HCT116 (cell line): ENCODE measurements around the gene INAFM1. TPM values are rescaled to one million over a fixed set of nuclear protein-coding genes. Genes with fewer than 3 reads are reported as not detected.
A peak's percentile ranks its signal among the peaks of the same experiment; 100 is the strongest.

Source experiments
- ATAC-seq: fragments of 200-7000 bp; cut with Tn5 transposase; 2 replicates; pipeline ENCODE4 v1.9.1; 2020; ENCODE audit warnings: mild to moderate bottlenecking, moderate library complexity
- BruUV-seq: library from RNA; stranded (reverse); fragments of 400-500 nt; replicated peaks from 2 replicates; lab custom pipeline; 2021; lab: Mats Ljungman, UMichigan
- CTCF ChIA-PET: fragments of 300-600 bp; sonication (Branson Sonifier 250); formaldehyde crosslinking; loops from one replicate; lab custom pipeline; 2021; ENCODE audit warnings: antibody characterized with exemption; lab: Charles Lee
- POLR2A ChIA-PET: fragments of 300-600, 350-600 bp; sonication (Branson Sonifier 250); formaldehyde crosslinking; loops from one replicate; lab custom pipeline; 2021; ENCODE audit warnings: antibody characterized with exemption; lab: Charles Lee
- RAD21 ChIA-PET, 2 experiments: fragments of 300-600 bp; sonication (Branson Sonifier 250); formaldehyde crosslinking; loops; one replicate each; lab custom pipeline; 2023; ENCODE audit warnings: low total read pairs in 2 of 2; ENCODE audit not compliant: uncharacterized antibody in 2 of 2, unreplicated experiment in 2 of 2, low non-redundant PET in 1 of 2; lab: Charles Lee
- DNase-seq: peaks from one replicate; pipeline ENCODE4 v3.0.0-alpha.2; 2010; ENCODE audit warnings: low read depth, low spot score
- H2AFZ ChIP-seq: fragments of 200-600 bp; shearing (Covaris generic), sonication (generic); 2 replicates; pipeline ENCODE4 v1.6.1; 2017; ENCODE audit warnings: low read depth, mixed run types, mixed read lengths, antibody characterized with exemption, low read length; ENCODE audit not compliant: poor library complexity, severe bottlenecking
- H3K27ac ChIP-seq: 2 replicates; pipeline ENCODE4 v1.5.1; 2012; ENCODE audit warnings: low read depth, low read length
- H3K27me3 ChIP-seq: fragments of 200-600 bp; sonication (generic); 2 replicates; pipeline ENCODE4 v1.6.1; 2016; ENCODE audit warnings: mixed run types, low read length, mixed read lengths; ENCODE audit not compliant: insufficient read depth
- H3K36me3 ChIP-seq, 2 experiments: fragments of 200-500 bp in 1 of 2; fragments of 200-600 bp in 1 of 2; sonication (Bioruptor generic) in 1 of 2; sonication (generic) in 1 of 2; 2 replicates each; pipeline versions ENCODE4 v1.5.1 to v1.6.1; 2014 to 2016; ENCODE audit warnings: low read length in 2 of 2, inconsistent platforms in 1 of 2, mixed read lengths in 1 of 2, mixed run types in 1 of 2; ENCODE audit not compliant: insufficient read depth in 2 of 2, control insufficient read depth in 1 of 2
- H3K4me1 ChIP-seq, 2 experiments: fragments of 200-600 bp in 1 of 2; sonication (generic) in 1 of 2; 2 replicates each; pipeline versions ENCODE4 v1.5.1 to v1.6.1; 2012 to 2017; ENCODE audit warnings: low read length in 2 of 2, inconsistent platforms in 1 of 2, mild to moderate bottlenecking in 1 of 2, mixed read lengths in 1 of 2, mixed run types in 1 of 2, moderate library complexity in 1 of 2; ENCODE audit not compliant: insufficient read depth in 2 of 2, control insufficient read depth in 1 of 2
- H3K4me2 ChIP-seq: fragments of 200-600 bp; sonication (generic); 2 replicates; pipeline ENCODE4 v1.6.1; 2017; ENCODE audit warnings: mixed run types, low read length, mixed read lengths
- H3K4me3 ChIP-seq, 2 experiments: fragments of 200-600 bp in 1 of 2; sonication (generic) in 1 of 2; replicated peaks in 1 of 2; 2 replicates each; pipeline ENCODE4 v1.5.1; 2011 to 2016; ENCODE audit warnings: low read length in 2 of 2, control low read depth in 1 of 2, low read depth in 1 of 2, mild to moderate bottlenecking in 1 of 2, mixed read lengths in 1 of 2, mixed run types in 1 of 2
- H3K79me2 ChIP-seq: fragments of 200-600 bp; sonication (generic); 2 replicates; pipeline ENCODE4 v1.6.1; 2017; ENCODE audit warnings: mild to moderate bottlenecking, mixed run types, low read length, moderate library complexity, mixed read lengths; ENCODE audit not compliant: insufficient read depth
- H3K9ac ChIP-seq: fragments of 200-600 bp; sonication (generic); 2 replicates; pipeline ENCODE4 v1.6.1; 2016; ENCODE audit warnings: low read length, mixed read lengths
- H3K9me2 ChIP-seq: fragments of 200-600 bp; sonication (generic), shearing (Covaris generic); 2 replicates; pipeline ENCODE4 v1.6.1; 2017; ENCODE audit warnings: mixed run types, mild to moderate bottlenecking, moderate library complexity; ENCODE audit not compliant: insufficient read depth
- H3K9me3 ChIP-seq, 2 experiments: fragments of 200-500 bp in 1 of 2; fragments of 200-600 bp in 1 of 2; sonication (Bioruptor generic) in 1 of 2; sonication (generic) in 1 of 2; 2 replicates each; pipeline ENCODE4 v1.6.1; 2014 to 2017; ENCODE audit warnings: low read length in 2 of 2, mixed read lengths in 2 of 2, inconsistent platforms in 1 of 2, low read depth in 1 of 2, mild to moderate bottlenecking in 1 of 2, mixed run types in 1 of 2, moderate library complexity in 1 of 2; ENCODE audit not compliant: control insufficient read depth in 1 of 2, insufficient read depth in 1 of 2
- H4K20me1 ChIP-seq: fragments of 200-600 bp; sonication (generic), shearing (Covaris generic); 2 replicates; pipeline ENCODE4 v1.6.1; 2017; ENCODE audit warnings: mixed run types, mild to moderate bottlenecking, moderate library complexity; ENCODE audit not compliant: insufficient read depth
- CBX3 ChIP-seq: IDR thresholded peaks from 2 replicates; pipeline ENCODE4 v1.6.1; 2012; ENCODE audit warnings: low read depth
- CEBPB ChIP-seq: IDR thresholded peaks from 2 replicates; pipeline ENCODE4 v1.6.1; 2012; ENCODE audit warnings: low read depth
- ELF1 ChIP-seq: IDR thresholded peaks from 2 replicates; pipeline ENCODE4 v1.6.1; 2012; ENCODE audit warnings: low read depth, borderline replicate concordance
- EZH2 ChIP-seq: fragments of 200-600 bp; sonication (generic); IDR thresholded peaks from 2 replicates; pipeline ENCODE4 v1.6.1; 2017; ENCODE audit warnings: antibody characterized with exemption, mixed run types
- EZH2phosphoT487 ChIP-seq: fragments of 200-600 bp; IDR thresholded peaks from 2 replicates; pipeline ENCODE4 v1.6.1; 2018; ENCODE audit warnings: antibody characterized with exemption, borderline replicate concordance
- JUND ChIP-seq: IDR thresholded peaks from 2 replicates; pipeline ENCODE4 v1.6.1; 2012
- RAD21 ChIP-seq: IDR thresholded peaks from 2 replicates; pipeline ENCODE4 v1.6.1; 2012; ENCODE audit warnings: low read depth, mild to moderate bottlenecking
- SIN3A ChIP-seq: IDR thresholded peaks from 2 replicates; pipeline ENCODE4 v1.6.1; 2012; ENCODE audit warnings: low read depth
- SRF ChIP-seq: IDR thresholded peaks from 2 replicates; pipeline ENCODE4 v1.6.1; 2012; ENCODE audit warnings: low read depth
- TCF7L2 ChIP-seq: IDR thresholded peaks from 2 replicates; pipeline ENCODE4 v1.7.0; 2011; ENCODE audit warnings: borderline replicate concordance, inconsistent platforms; ENCODE audit not compliant: insufficient read depth, insufficient read length; ENCODE audit errors: extremely low read depth
- intact Hi-C: fragments of 100-400 bp; cut with micrococcal nuclease; formaldehyde crosslinking; loops from 2 replicates; pipeline ENCODE4 v1.10.0; 2022
- total RNA-seq: library from RNA; stranded (reverse); gene quantifications from one replicate; pipeline ENCODE4 v1.2.1, GENCODE V29; 2021; ENCODE audit not compliant: unreplicated experiment
- TF ChIP-seq, protein P1 (sequence below): IDR thresholded peaks from 2 replicates; pipeline ENCODE4 v1.6.1; 2012
- TF ChIP-seq, protein P2 (sequence below), 3 experiments: fragments of 200-600 bp in 1 of 3; sonication (generic) in 1 of 3; IDR thresholded peaks in 2 of 3; conservative IDR thresholded peaks in 1 of 3; 2 replicates each; pipeline ENCODE4 v1.5.1; 2012 to 2017; ENCODE audit warnings: low read depth in 2 of 3, low read length in 2 of 3, antibody characterized with exemption in 1 of 3, borderline replicate concordance in 1 of 3, control low read depth in 1 of 3, mild to moderate bottlenecking in 1 of 3, mixed read lengths in 1 of 3, mixed run types in 1 of 3, moderate library complexity in 1 of 3; ENCODE audit not compliant: insufficient read depth in 1 of 3
- TF ChIP-seq, protein P3 (sequence below): IDR thresholded peaks from 2 replicates; pipeline ENCODE4 v1.6.1; 2012; ENCODE audit warnings: low read depth
- TF ChIP-seq, protein P4 (sequence below): IDR thresholded peaks from 2 replicates; pipeline ENCODE4 v1.6.1; 2012

Gene INAFM1
- total RNA-seq, 1 experiment from 2014 or later = 22.9 TPM

DNA sequence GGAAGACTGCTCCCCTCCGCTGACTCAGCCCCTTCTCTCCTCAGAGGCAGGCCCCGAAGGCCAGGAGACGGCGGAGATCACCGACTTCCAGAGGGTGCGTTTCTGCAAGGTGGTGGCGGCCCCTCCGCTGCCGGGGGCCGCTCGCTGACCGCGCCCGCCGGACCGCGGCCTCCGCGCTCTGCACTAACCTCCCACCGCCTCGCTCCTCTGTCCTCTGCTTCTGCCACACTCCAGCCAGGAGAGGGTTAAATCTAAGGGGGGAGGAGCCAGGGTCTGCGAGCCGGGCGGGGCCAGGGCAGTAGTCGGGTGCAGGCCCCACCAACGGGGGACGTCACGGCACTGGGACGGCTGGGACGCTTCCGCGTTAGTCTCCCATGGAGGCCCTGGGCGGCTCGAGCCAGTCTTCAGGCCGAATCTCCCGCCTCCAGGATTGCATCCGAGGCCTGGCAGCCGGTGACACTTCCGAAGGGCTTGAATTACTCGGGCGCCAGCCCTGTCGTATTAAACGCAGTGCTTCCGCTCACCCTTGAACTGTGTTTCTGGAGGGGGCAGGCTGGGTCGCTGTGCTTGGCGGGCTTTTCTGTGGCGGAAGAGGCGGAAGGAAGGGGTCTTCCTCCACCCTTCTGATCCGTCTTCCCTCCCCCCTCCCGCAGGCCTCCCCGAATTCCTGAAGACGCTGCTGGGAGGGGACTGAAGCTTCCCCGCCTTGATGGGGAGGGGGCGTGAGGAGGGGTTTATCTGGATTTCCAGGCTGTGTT lies 1.2 kb upstream of the INAFM1 start (continued):
- TF ChIP-seq TCF7L2 (no peak), EZH2 (no peak), EZH2phosphoT487 (no peak)
- TF ChIP-seq, protein P1, sequence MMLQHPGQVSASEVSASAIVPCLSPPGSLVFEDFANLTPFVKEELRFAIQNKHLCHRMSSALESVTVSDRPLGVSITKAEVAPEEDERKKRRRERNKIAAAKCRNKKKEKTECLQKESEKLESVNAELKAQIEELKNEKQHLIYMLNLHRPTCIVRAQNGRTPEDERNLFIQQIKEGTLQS = no peak

DNA sequence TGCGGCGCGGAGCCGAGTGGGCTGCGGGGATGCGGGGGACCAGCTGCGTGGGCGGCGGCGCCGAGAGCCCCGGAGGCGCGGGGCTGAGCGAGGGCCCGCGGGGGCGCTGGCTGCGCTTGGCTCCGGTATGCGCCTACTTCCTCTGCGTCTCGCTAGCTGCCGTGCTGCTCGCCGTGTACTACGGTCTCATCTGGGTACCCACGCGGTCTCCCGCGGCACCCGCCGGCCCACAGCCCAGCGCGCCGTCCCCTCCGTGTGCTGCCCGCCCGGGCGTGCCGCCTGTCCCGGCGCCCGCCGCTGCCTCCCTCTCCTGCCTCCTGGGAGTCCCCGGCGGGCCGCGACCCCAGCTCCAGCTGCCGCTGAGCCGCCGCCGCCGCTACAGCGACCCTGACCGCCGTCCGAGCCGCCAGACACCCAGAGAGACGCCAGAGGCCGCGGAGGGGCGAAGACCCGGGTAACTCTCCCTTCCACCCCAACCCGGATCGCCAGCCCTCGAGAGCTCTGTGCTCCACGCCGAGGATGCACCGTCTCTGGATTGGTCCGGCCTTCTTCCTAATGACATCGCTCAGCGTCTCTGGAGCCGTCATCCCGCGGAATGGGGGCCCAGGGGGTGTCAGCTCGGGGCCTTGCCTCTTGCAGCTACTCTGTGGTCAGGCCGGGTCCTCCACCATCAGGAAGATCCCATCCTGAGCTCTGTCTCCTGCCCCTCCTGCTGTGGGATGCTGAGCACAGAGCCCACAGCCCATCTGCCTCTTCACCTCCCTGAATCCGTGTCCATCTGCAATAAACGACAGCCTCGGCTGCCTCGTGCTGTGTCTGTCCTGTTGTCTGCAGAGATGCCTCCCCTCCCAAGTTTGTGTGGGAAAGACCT lies 441 bp downstream of the INAFM1 start:
- BruUV-seq = no TSS peak

More for the DNA sequence above, 441 bp downstream of the INAFM1 start:
- no peaks in the 10 kb centered on the region; the same call in 1 of the 2 replicates for H3K79me2 ChIP-seq
- H3K36me3 ChIP-seq = peaks cover 8 to 10% of the 10 kb centered on the region in 2 experiments; a peak in 2 of 4 replicates
- no peaks in the 10 kb centered on the region for H3K9me3 ChIP-seq
- intact Hi-C loops = no loop called here
- ATAC-seq (no peak), DNase-seq (no peak)
- TF ChIP-seq CBX3 = no peak
- TF ChIP-seq RAD21 = no peak
- TF ChIP-seq SRF = no peak
- no peak for TF ChIP-seq ELF1
- TF ChIP-seq, protein P2, sequence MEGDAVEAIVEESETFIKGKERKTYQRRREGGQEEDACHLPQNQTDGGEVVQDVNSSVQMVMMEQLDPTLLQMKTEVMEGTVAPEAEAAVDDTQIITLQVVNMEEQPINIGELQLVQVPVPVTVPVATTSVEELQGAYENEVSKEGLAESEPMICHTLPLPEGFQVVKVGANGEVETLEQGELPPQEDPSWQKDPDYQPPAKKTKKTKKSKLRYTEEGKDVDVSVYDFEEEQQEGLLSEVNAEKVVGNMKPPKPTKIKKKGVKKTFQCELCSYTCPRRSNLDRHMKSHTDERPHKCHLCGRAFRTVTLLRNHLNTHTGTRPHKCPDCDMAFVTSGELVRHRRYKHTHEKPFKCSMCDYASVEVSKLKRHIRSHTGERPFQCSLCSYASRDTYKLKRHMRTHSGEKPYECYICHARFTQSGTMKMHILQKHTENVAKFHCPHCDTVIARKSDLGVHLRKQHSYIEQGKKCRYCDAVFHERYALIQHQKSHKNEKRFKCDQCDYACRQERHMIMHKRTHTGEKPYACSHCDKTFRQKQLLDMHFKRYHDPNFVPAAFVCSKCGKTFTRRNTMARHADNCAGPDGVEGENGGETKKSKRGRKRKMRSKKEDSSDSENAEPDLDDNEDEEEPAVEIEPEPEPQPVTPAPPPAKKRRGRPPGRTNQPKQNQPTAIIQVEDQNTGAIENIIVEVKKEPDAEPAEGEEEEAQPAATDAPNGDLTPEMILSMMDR (IDR thresholded peaks at IDR 0.05 in 2 of 3, conservative IDR thresholded peaks at IDR 0.05 in 1 of 3; ENCODE audit: borderline replicate concordance in 1 of 3, insufficient read depth in 1 of 3, low read depth in 2 of 3, low read length in 2 of 3) = no peak
- TF ChIP-seq JUND = no peak
- no peak for TF ChIP-seq CEBPB
- TF ChIP-seq EZH2phosphoT487 = no peak
- TF ChIP-seq, protein P3, sequence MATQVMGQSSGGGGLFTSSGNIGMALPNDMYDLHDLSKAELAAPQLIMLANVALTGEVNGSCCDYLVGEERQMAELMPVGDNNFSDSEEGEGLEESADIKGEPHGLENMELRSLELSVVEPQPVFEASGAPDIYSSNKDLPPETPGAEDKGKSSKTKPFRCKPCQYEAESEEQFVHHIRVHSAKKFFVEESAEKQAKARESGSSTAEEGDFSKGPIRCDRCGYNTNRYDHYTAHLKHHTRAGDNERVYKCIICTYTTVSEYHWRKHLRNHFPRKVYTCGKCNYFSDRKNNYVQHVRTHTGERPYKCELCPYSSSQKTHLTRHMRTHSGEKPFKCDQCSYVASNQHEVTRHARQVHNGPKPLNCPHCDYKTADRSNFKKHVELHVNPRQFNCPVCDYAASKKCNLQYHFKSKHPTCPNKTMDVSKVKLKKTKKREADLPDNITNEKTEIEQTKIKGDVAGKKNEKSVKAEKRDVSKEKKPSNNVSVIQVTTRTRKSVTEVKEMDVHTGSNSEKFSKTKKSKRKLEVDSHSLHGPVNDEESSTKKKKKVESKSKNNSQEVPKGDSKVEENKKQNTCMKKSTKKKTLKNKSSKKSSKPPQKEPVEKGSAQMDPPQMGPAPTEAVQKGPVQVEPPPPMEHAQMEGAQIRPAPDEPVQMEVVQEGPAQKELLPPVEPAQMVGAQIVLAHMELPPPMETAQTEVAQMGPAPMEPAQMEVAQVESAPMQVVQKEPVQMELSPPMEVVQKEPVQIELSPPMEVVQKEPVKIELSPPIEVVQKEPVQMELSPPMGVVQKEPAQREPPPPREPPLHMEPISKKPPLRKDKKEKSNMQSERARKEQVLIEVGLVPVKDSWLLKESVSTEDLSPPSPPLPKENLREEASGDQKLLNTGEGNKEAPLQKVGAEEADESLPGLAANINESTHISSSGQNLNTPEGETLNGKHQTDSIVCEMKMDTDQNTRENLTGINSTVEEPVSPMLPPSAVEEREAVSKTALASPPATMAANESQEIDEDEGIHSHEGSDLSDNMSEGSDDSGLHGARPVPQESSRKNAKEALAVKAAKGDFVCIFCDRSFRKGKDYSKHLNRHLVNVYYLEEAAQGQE = no peak
- TF ChIP-seq, protein P1 = no peak
- no peak for TF ChIP-seq SIN3A
- TF ChIP-seq, protein P4, sequence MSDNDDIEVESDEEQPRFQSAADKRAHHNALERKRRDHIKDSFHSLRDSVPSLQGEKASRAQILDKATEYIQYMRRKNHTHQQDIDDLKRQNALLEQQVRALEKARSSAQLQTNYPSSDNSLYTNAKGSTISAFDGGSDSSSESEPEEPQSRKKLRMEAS = no peak
- TF ChIP-seq TCF7L2 = no peak
- TF ChIP-seq EZH2 = no peak
- peak overlapping the region in 1 of 2 experiments; percentile 7; a peak in 1 of 4 replicates for H3K4me3 ChIP-seq
- H3K27ac ChIP-seq = peak overlapping the region; percentile 57
- no peak overlapping the region for H2AFZ ChIP-seq
- H3K9me2 ChIP-seq = no peaks in the 10 kb centered on the region
- H3K9ac ChIP-seq = no peak overlapping the region
- CTCF ChIA-PET = interaction anchor here (1.1 to 1.5 kb wide), 5 partner anchors 10 to 74 kb away, joined by 3 to 7 read pairs (median 5); partner anchors contain the start of gene DHX34
- H3K4me1 ChIP-seq = peaks cover 10 to 41% of the 10 kb centered on the region in 2 experiments; a peak in 3 of 4 replicates
- RAD21 ChIA-PET = no interaction called here
- POLR2A ChIA-PET = interaction anchor here (1.5 to 2.1 kb wide), 4 partner anchors 18 to 161 kb away, joined by 5 to 23 read pairs (median 6); partner anchors contain the start of genes CCDC9, DHX34 and ZC3H4
- no peaks in the 10 kb centered on the region for H3K27me3 ChIP-seq
- H3K4me2 ChIP-seq = peak overlapping the region; percentile 46; the same call in 1 of the 2 replicates
- no peaks in the 10 kb centered on the region for H4K20me1 ChIP-seq
